Esophagus (tissue), 2 donors: Measurements from ENCODE around the gene INSYN2B. TPM values are rescaled to one million over a fixed set of nuclear protein-coding genes. Genes with fewer than 3 reads are reported as not detected.

Source experiments
- H3K27ac ChIP-seq, 2 donors: one replicate each; pipeline ENCODE4 v1.5.1; 2013; ENCODE audit warnings: low read depth in 2 of 2, mild to moderate bottlenecking in 2 of 2, inconsistent platforms in 1 of 2, low read length in 1 of 2, moderate library complexity in 1 of 2
- H3K27me3 ChIP-seq, 2 donors: one replicate each; pipeline ENCODE4 v1.6.1; 2013; ENCODE audit warnings: low read length in 2 of 2, control low read depth in 1 of 2, mild to moderate bottlenecking in 1 of 2; ENCODE audit not compliant: insufficient read depth in 2 of 2, control insufficient read depth in 1 of 2
- H3K36me3 ChIP-seq, 2 donors: one replicate each; pipeline ENCODE4 v1.6.1; 2013; ENCODE audit warnings: low read length in 1 of 2; ENCODE audit not compliant: control insufficient read depth in 2 of 2, insufficient read depth in 2 of 2
- H3K4me1 ChIP-seq, 2 donors: one replicate each; pipeline ENCODE4 v1.6.1; 2013; ENCODE audit warnings: low read length in 1 of 2; ENCODE audit not compliant: control insufficient read depth in 2 of 2, insufficient read depth in 2 of 2
- H3K4me3 ChIP-seq, 2 donors: one replicate each; pipeline ENCODE4 v1.5.1; 2013; ENCODE audit warnings: low read length in 2 of 2, mild to moderate bottlenecking in 2 of 2, low read depth in 1 of 2, moderate library complexity in 1 of 2
- H3K9me3 ChIP-seq, 2 donors: one replicate each; pipeline ENCODE4 v1.6.1; 2013; ENCODE audit warnings: mild to moderate bottlenecking in 2 of 2, low read depth in 1 of 2, low read length in 1 of 2, moderate library complexity in 1 of 2; ENCODE audit not compliant: control insufficient read depth in 2 of 2, insufficient read depth in 1 of 2
- WGBS, 2 donors: extraction: QIAGEN DNeasy Blood & Tissue Kit; methylation state at CpG; one replicate each; pipeline ENCODE4 v1.1.7; 2013; 5-methylcytosine and 5-hydroxymethylcytosine counted together
- polyA plus RNA-seq, 2 donors: library from polyadenylated mRNA; stranded (reverse); fragments of 200-250 nt; gene quantifications; one replicate each; pipeline ENCODE4 v1.2.3, GENCODE V29; 2013
- donor health status: healthy with polysubstance abuse.
- donor health status: Bipolar disorder and iron deficiency.

Gene INSYN2B
- polyA plus RNA-seq, 2 donors, result 0.01 TPM; not detected in 1

- no peak overlapping the region for H3K4me3 ChIP-seq
- H3K9me3 ChIP-seq, result no peaks in the 10 kb centered on the region
- no peak overlapping the region for H3K27ac ChIP-seq
- 80% methylated on average over 8 of the region's 8 CpGs for WGBS, 2 donors
- H3K4me1 ChIP-seq, result no peaks in the 10 kb centered on the region
- H3K36me3 ChIP-seq, result no peaks in the 10 kb centered on the region
- H3K27me3 ChIP-seq, result no peaks in the 10 kb centered on the region
Measured at GRCh38 chr5:169906745-169907649, 73.3 kb downstream of the INSYN2B start.

GRCh38 chr5:169905017-169905416 is 75.3 kb downstream of the INSYN2B start:
- Histone ChIP-seq H3K36me3 (no peaks in the 10 kb centered on the region), H3K4me1 (no peaks in the 10 kb centered on the region), H3K27me3 (no peaks in the 10 kb centered on the region), H3K27ac (no peak overlapping the region), H3K4me3 (no peak overlapping the region), H3K9me3 (no peaks in the 10 kb centered on the region)
- 84 to 88% methylated on average over 1 of the region's 1 CpG for WGBS, 2 donors

GRCh38 chr5:169904508-169904907 is 75.8 kb downstream of the INSYN2B start:
- H3K9me3 ChIP-seq, result no peaks in the 10 kb centered on the region
- no peaks in the 10 kb centered on the region for H3K4me1 ChIP-seq
- no peaks in the 10 kb centered on the region for H3K27me3 ChIP-seq
- H3K4me3 ChIP-seq, result no peak overlapping the region
- H3K36me3 ChIP-seq, result no peaks in the 10 kb centered on the region
- WGBS, 2 donors, result 65 to 67% methylated on average over 5 of the region's 5 CpGs
- H3K27ac ChIP-seq, result no peak overlapping the region

GRCh38 chr5:169904059-169904458 is 76.2 kb downstream of the INSYN2B start:
- no peak overlapping the region for H3K27ac ChIP-seq
- no peaks in the 10 kb centered on the region for H3K27me3 ChIP-seq
- no peaks in the 10 kb centered on the region for H3K9me3 ChIP-seq
- WGBS, 2 donors, result 64 to 76% methylated on average over 2 of the region's 2 CpGs
- no peaks in the 10 kb centered on the region for H3K4me1 ChIP-seq
- H3K36me3 ChIP-seq, result no peaks in the 10 kb centered on the region
- H3K4me3 ChIP-seq, result no peak overlapping the region

- Histone ChIP-seq H3K9me3 (no peaks in the 10 kb centered on the region), H3K36me3 (no peaks in the 10 kb centered on the region), H3K4me1 (no peaks in the 10 kb centered on the region), H3K4me3 (no peak overlapping the region), H3K27ac (no peak overlapping the region), H3K27me3 (no peaks in the 10 kb centered on the region)
- WGBS, 2 donors, result 31 to 41% methylated on average over 2 of the region's 2 CpGs
Measured at GRCh38 chr5:169901896-169902295, 78.4 kb downstream of the INSYN2B start.

GRCh38 chr5:169897481-169897880 is 82.8 kb downstream of the INSYN2B start:
- WGBS, 2 donors, result 87 to 88% methylated on average over 4 of the region's 4 CpGs

GRCh38 chr5:169895926-169896325 is 84.4 kb downstream of the INSYN2B start:
- H3K36me3 ChIP-seq, result no peaks in the 10 kb centered on the region
- 43 to 54% methylated on average over 7 of the region's 7 CpGs for WGBS, 2 donors
- no peak overlapping the region for H3K4me3 ChIP-seq
- H3K27me3 ChIP-seq, result no peaks in the 10 kb centered on the region
- no peaks in the 10 kb centered on the region for H3K9me3 ChIP-seq
- H3K4me1 ChIP-seq, result no peaks in the 10 kb centered on the region
- H3K27ac ChIP-seq, result no peak overlapping the region

More at GRCh38 chr5:169897481-169897880, 82.8 kb downstream of the INSYN2B start:
- Histone ChIP-seq H3K4me1 (no peaks in the 10 kb centered on the region), H3K27ac (no peak overlapping the region), H3K36me3 (no peaks in the 10 kb centered on the region), H3K9me3 (no peaks in the 10 kb centered on the region), H3K4me3 (no peak overlapping the region), H3K27me3 (no peaks in the 10 kb centered on the region)

GRCh38 chr5:169893571-169893970 is 86.7 kb downstream of the INSYN2B start:
- H3K4me3 ChIP-seq, result no peak overlapping the region
- H3K27me3 ChIP-seq, result no peaks in the 10 kb centered on the region
- 47 to 53% methylated on average over 2 of the region's 2 CpGs for WGBS, 2 donors
- no peaks in the 10 kb centered on the region for H3K9me3 ChIP-seq
- H3K36me3 ChIP-seq, result no peaks in the 10 kb centered on the region
- H3K27ac ChIP-seq, result no peak overlapping the region
- no peaks in the 10 kb centered on the region for H3K4me1 ChIP-seq

GRCh38 chr5:169893010-169893409 is 87.3 kb downstream of the INSYN2B start:
- no peaks in the 10 kb centered on the region for H3K27me3 ChIP-seq
- no peak overlapping the region for H3K4me3 ChIP-seq
- H3K9me3 ChIP-seq, result no peaks in the 10 kb centered on the region
- H3K4me1 ChIP-seq, result no peaks in the 10 kb centered on the region
- no peak overlapping the region for H3K27ac ChIP-seq
- no peaks in the 10 kb centered on the region for H3K36me3 ChIP-seq

GRCh38 chr5:169889572-169889971 is 90.7 kb downstream of the INSYN2B start:
- H3K4me3 ChIP-seq, result no peak overlapping the region
- no peak overlapping the region for H3K27ac ChIP-seq
- no peaks in the 10 kb centered on the region for H3K9me3 ChIP-seq
- 68 to 82% methylated on average over 4 of the region's 4 CpGs for WGBS, 2 donors
- no peaks in the 10 kb centered on the region for H3K36me3 ChIP-seq
- no peaks in the 10 kb centered on the region for H3K27me3 ChIP-seq
- no peaks in the 10 kb centered on the region for H3K4me1 ChIP-seq
